ENCODE measurements around the gene DPM3. TPM values are rescaled to one million over a fixed set of nuclear protein-coding genes. Genes with fewer than 3 reads are reported as not detected.

The DPM3 gene
- total and polyA plus RNA-seq, 2 donors (not counting 3 experiments of a cell fraction or from before 2014, with no cell fraction given) = 69.6 to 258 TPM

GRCh38 chr1:155106862-155107261 is 33.5 kb downstream of the DPM3 start:
- Histone ChIP-seq H3K79me2 (ENCODE audit: control insufficient read depth, insufficient read depth, low read length) (no peaks in the 10 kb centered on the region), H3K9ac (replicated peaks; ENCODE audit: extremely low read depth, insufficient read depth, low read length) (no peak overlapping the region), H3K9me3 (replicated peaks; ENCODE audit: control insufficient read depth, insufficient read depth, low read length) (no peaks in the 10 kb centered on the region), H3K9me1 (replicated peaks; ENCODE audit: control insufficient read depth, extremely low read depth, insufficient read depth, low read length) (no peaks in the 10 kb centered on the region), H3K36me3 (ENCODE audit: control insufficient read depth in 2 of 2, extremely low read depth in 1 of 2, insufficient read depth in 2 of 2, low read length in 2 of 2) (no peaks in the 10 kb centered on the region), H3K27me3 (ENCODE audit: control insufficient read depth in 2 of 2, insufficient read depth in 2 of 2, low read length in 2 of 2) (peaks cover 6 to 9% of the 10 kb centered on the region in 2 experiments), H3K27ac (ENCODE audit: insufficient read depth, low read depth, low read length) (no peak overlapping the region), H3K4me3 (replicated peaks in 1 of 3; ENCODE audit: insufficient read depth in 1 of 3, low read depth in 1 of 3, low read length in 3 of 3) (no peak overlapping the region), H3K4me2 (ENCODE audit: insufficient read depth, low read length) (no peak overlapping the region), H4K20me1 (replicated peaks; ENCODE audit: control insufficient read depth, extremely low read depth, insufficient read depth, low read length) (no peaks in the 10 kb centered on the region), H3K4me1 (ENCODE audit: control insufficient read depth, extremely low read depth, insufficient read depth, low read length) (peaks cover 3% of the 10 kb centered on the region), H2AFZ (ENCODE audit: low read depth, low read length) (no peak overlapping the region)
- dilution Hi-C loops (cut with MboI; ENCODE audit: extremely low pct_ligation_motif_present, low sequenced_read_pairs) (no loop called here), intact Hi-C loops (cut with micrococcal nuclease) (no loop called here)
- CTCF ChIA-PET = interaction anchor here (1.0 to 5.9 kb wide), 5 partner anchors 9 to 60 kb away, joined by 3 to 37 read pairs (median 5); no protein-coding TSS in a partner anchor
- BruUV-seq (replicated peaks) = no TSS peak
- DNase-seq (ENCODE audit: low read depth, low spot score) = no peak
- POLR2A ChIA-PET = no interaction called here
- TF ChIP-seq FOS (IDR thresholded peaks at IDR 0.05; ENCODE audit: borderline replicate concordance, insufficient read depth, low read length) (no peak), MYC (IDR thresholded peaks at IDR 0.05; ENCODE audit: low read depth, low read length) (no peak), JUN (IDR thresholded peaks at IDR 0.05; ENCODE audit: borderline replicate concordance, insufficient read depth, insufficient read length, low read depth) (no peak), EZH2 (IDR thresholded peaks at IDR 0.05; ENCODE audit: borderline replicate concordance, low read depth, low read length, severe bottlenecking) (no peak), GATA2 (IDR thresholded peaks at IDR 0.05; ENCODE audit: insufficient read depth, insufficient read length, low read depth, low read length) (no peak), POLR2A (IDR thresholded peaks at IDR 0.05; ENCODE audit: low read depth, low read length) (no peak), CTCF (IDR thresholded peaks at IDR 0.05; ENCODE audit: extremely low read depth in 1 of 2, insufficient read depth in 1 of 2, low read depth in 1 of 2, low read length in 2 of 2) (no peak)
- TF ChIP-seq, protein P1, sequence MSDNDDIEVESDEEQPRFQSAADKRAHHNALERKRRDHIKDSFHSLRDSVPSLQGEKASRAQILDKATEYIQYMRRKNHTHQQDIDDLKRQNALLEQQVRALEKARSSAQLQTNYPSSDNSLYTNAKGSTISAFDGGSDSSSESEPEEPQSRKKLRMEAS (IDR thresholded peaks at IDR 0.05; ENCODE audit: insufficient read depth, insufficient read length) = no peak
- FAIRE-seq = no peak

Measured in endothelial cell of umbilical vein (primary cell).